Suppressor macrophage (primary cell): ENCODE data around the gene CYP39A1.
A peak's percentile ranks its signal among the peaks of the same experiment; 100 is the strongest.

ENCODE experiments used
- DNase-seq, 4 experiments: peaks; one replicate each; pipeline ENCODE4 v3.0.0-alpha.2; 2020 to 2022

Gene CYP39A1

GRCh38 chr6:46584586-46584985 is 68.0 kb downstream of the CYP39A1 start:
- DNase-seq = no peak

GRCh38 chr6:46583721-46584120 is 68.9 kb downstream of the CYP39A1 start:
- DNase-seq = no peak

DNA sequence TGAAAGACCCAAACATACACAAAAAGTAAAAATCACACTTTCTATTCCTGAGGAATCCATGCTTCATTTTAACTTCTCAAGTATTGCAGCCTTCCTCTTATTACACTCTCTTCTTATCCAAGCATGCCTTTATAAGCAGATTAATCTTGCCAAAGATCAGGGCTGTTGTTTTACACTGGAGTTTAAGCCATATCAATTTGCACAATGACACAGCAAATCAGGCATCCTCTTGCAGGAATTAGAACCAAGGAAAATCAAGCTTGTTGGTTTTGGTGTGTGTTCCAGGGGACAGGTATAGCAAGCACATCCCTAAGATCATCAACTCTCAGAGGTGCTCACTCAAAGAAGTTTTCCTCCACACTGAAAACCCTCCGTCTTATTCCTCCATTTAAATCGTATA is 69.5 kb downstream of the CYP39A1 start:
- DNase-seq = no peak

GRCh38 chr6:46581459-46582177 is 71.0 kb downstream of the CYP39A1 start:
- DNase-seq = no peak

DNA sequence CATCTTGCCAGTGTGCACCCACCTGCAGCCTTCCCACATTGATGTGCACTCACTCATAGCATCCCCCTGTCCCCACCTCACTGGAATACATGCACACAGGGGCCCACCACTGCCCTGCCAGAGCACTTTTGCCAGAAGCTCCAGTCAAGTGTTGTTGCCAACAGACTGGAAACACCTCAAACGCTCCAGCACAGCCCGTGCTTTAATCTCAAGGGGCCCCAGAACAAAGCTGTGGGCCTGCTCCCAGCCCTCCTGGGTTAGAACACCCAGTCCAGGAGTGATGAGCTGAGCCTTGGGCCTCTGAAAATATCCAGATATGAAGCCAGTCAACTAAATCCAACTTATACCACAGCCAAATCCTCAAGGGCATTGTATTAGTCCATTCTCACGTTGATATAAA is 77.1 kb downstream of the CYP39A1 start:
- DNase-seq = no peak

GRCh38 chr6:46573140-46573539 is 79.5 kb downstream of the CYP39A1 start:
- no peak for DNase-seq

DNA sequence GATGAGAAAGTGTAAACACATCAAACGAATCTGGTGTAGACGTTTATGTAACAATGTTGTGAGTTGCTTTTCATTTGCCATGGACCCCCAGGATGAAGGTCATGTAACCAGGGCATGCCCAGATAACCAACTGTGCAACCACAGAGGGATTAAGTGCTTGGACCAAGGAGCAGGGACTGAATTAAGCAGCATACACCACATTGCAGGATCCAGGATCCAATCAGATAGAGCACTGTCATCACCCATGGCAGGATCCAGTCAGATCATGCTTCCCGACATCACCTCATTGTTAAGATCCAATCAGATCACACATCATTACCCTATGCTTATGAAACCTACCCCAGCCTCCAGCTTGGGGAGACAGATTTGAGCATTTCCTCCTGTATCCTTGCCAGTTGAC is 87.1 kb downstream of the CYP39A1 start:
- DNase-seq = no peak

DNA sequence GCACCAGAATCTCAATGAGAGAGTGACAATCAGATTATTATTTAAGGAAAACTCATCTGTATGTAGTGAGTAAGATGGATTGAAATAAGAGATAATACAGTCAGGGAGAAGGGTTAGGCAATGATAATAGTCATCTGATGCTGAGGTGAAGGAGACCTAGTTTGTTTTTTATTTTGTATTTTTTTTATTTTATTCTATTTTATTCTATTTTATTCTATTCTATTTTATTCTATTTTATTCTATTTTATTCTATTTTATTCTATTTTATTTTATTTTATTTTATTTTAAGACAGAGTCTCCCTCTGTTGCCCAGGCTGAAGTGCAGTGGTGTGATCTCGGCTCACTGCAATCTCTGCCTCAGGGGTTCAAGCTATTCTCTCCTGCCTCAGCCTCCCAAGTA is 88.7 kb downstream of the CYP39A1 start:
- DNase-seq = no peak

DNA sequence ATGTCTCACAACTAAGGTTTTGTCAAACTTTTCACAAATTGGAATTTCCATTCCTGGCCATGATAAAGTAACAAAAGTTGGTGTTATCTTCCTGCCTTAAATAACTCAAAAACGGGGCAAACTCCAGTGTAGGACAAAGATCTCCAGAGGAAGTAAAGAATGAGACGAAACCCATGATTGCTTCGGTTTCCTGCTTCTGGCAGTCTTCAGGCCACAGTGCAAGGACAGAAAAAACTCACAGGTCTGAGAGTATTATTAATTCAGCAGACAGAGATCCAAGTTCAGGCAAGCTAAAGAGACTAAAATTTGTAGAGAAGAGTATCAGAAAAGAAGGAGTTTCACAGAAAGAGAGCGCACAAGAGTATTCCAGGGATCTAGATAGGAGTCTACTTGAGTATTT is 96.6 kb downstream of the CYP39A1 start:
- DNase-seq = peak in 3 of 4 experiments; percentile 2 to 13 (median 5)

- DNase-seq = no peak
Measured at GRCh38 chr6:46555129-46555528, 97.5 kb downstream of the CYP39A1 start.

DNA sequence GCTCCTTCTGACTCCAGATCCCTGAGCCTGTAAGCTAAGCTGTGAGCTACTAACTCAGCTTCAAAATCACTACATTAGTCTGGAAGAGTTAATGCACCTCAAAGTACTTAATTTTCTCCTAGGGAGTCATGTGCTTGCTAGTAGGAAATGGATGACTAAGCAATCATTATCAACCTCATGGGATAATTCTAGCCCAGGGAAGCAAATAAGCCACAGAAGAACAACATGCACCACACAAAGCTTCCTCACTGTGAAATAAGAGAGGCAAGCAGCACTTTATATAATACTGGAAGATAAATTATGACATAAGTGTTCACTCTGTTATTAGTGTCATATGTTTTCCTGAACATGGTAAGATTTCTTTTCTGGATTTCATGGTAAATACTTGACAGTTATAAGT is 103.5 kb downstream of the CYP39A1 start:
- no peak for DNase-seq

- no peak for DNase-seq
Measured at GRCh38 chr6:46541556-46541955, 111.1 kb downstream of the CYP39A1 start.

- DNase-seq = peak in 3 of 4 experiments; percentile 27 to 56 (median 42)
Measured at GRCh38 chr6:46539866-46540265, 112.8 kb downstream of the CYP39A1 start.

DNA sequence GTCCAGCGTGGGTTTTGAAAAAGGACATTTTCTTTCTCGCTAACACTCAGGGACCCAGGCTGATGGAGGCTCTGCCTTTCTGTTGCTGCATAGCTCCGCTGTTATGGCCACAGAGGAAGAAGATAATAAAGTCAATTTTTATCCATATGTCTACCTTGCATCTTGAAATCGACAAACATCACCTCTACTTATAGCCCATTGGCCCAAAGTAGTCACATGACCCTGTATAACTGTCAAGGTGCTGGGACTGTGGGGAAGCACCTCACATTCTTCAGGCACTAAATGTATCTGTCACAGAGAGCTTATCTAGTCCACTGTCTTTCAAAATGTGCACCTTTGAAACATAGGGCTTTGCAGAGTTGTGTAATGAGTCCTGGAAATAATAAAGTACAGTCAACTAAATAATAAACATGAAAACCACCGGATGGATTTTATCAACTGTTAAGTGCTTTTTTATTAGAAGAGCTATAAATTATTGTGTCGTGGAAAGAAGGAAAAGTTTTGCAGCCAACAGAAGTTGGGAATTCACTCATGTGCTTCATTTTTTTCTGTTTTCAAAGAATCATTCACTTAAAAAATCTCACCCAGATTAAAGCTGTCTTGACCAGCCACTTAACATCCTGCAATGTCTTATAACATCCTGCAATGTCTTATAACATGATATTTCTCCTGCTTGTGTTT is 113.7 kb downstream of the CYP39A1 start:
- DNase-seq = no peak

GRCh38 chr6:46530896-46531295 is 121.7 kb downstream of the CYP39A1 start:
- peak; percentile 24 to 58 (median 44) for DNase-seq

DNA sequence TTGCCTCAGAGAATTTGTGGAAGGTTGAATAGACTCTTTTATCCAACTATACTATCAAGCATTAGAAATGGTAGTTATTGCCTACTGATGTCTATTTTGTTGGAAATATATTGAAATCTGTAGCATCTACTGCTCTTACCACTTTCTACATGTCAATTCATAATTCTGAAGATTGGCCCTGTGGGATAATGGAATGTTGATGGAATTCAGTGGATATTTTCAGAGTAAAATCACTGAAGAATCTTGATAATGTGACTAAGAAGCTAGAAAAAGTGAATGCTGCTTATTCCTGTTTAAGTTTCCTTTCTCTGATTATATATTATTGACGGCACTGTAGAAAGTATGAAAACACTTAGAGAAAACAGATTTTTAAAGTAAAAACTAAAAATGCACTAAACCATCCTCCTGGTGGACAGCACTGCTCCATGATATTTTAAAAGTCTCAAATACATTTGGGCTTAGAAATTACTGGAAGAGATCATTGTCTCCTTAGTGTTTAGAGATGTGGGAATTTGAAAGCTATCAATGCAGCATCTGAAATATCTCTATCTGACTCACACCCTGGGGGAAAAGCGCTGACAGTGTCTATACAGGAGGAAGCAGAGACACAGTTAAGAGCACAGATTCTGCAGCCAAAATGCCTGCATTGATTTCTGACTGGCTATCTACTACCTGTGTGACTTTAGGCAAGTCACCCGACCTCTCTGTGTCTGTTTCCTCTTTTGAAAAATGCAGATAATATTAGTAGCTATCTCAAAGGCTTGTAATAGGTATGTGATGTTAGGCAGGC is 123.5 kb downstream of the CYP39A1 start:
- no peak for DNase-seq

- DNase-seq = no peak
Measured at GRCh38 chr6:46526607-46527006, 126.0 kb downstream of the CYP39A1 start.

DNA sequence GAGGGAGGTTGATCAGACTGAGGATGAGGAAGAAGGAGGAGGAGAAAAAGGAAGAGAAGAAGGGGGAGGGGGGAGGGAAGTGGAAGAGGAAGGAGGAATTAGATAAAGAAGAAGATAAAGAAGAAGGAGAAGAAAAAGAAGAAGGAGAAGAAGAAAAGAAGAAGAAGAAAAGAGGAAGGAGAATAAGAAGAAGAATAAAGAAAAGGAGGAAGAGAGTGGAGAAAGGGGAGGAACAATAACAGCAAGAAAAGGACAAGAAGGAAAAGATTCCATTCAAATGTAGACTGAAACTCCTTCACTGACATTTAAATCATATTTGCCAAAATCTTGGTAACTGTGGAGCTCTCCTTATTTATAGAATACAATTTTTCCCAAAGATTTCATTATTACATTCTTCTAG is 127.0 kb downstream of the CYP39A1 start:
- DNase-seq = no peak

DNA sequence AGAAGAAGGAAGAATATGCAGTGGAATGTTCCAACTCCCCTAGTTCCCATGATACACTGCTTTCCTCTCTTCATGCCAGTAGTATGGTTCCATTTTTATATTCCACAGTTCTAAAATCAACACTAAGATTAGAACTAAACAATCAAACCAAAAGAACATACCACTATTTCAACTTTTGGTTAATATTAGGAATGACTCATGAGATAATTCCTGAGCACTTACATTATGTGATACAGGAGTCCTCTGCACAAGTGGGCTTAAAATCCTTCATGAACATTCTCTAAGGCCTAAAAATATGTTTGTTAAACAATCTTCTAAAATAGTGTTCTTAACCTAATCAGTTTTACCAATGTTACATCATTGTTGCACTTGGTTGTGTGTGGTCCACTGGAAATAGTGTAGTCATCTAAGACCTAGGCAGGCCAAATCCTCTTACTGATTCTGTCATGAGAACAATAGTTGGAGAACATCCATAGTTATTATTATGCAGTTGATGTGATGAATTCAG is 131.1 kb downstream of the CYP39A1 start:
- no peak for DNase-seq

- DNase-seq = no peak
Measured at GRCh38 chr6:46517202-46517601, 135.4 kb downstream of the CYP39A1 start.

- DNase-seq = no peak
Measured at GRCh38 chr6:46513533-46513932, 139.1 kb downstream of the CYP39A1 start.

DNA sequence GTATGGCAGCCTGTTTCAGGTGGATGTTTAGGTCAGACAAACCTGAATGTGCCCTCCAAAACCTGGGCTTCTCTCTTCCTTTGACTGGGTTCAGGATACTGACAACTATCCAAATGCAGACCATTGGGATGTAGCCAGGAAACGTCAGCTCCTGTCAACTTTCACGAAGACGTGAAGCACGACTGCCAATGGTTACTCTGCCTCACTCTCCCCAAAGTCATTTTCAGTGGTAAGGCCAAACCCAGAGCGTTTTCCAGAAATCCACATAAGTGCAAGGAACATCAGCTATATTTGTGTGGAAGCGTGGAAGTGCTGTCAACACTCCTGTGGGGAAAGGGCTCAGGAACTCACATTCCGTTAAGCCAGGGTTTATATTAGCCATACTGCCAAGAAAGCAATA is 141.3 kb downstream of the CYP39A1 start:
- DNase-seq = no peak

DNA sequence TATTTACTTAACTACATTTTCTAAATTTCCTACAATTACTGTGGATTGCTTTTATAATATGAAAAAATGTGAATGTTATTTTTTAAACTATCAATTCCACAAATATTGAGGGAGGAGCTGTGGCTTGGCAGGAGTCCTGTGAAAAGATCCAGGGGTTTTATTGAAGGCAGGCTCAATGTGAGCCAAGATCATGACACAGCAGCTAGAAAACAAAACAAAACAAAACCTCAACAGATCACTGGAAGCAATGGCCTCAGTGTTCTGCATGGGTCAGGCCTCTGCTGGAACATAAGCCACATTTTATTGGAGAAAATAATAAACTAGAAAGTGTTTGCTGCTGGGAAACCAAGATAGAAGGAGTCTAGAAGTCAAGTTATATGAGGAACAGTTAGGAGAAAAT is 142.0 kb downstream of the CYP39A1 start:
- DNase-seq = no peak
